Gastroesophageal sphincter (tissue), 4 donors: ENCODE data around the gene CDPF1. TPM values are rescaled to one million over a fixed set of nuclear protein-coding genes. Genes with fewer than 3 reads are reported as not detected.

ENCODE experiments used
- ATAC-seq: fragments of 150-250 bp; one replicate; pipeline ENCODE4 v1.9.1; 2016; ENCODE audit warnings: mild to moderate bottlenecking, moderate library complexity
- H3K27ac ChIP-seq, 4 donors: fragments of 200-600 bp; sonication (generic) in 3 of 4; 1 replicate in 3 of 4; 2 replicates in 1 of 4; pipeline ENCODE4 v1.5.1; 2016 to 2019
- H3K27me3 ChIP-seq: fragments of 200-600 bp; sonication (generic); one replicate; pipeline ENCODE4 v1.5.1; 2019
- H3K36me3 ChIP-seq, 2 donors: fragments of 200-600 bp; sonication (generic); one replicate each; pipeline ENCODE4 v1.5.1; 2019; ENCODE audit warnings: control low read depth in 1 of 2
- H3K4me1 ChIP-seq, 3 donors: fragments of 200-600 bp; sonication (generic); 1 replicate in 2 of 3; 2 replicates in 1 of 3; pipeline ENCODE4 v1.5.1; 2016 to 2019; ENCODE audit warnings: control low read depth in 2 of 3
- H3K4me3 ChIP-seq, 2 donors: fragments of 200-600 bp; sonication (generic); one replicate each; pipeline ENCODE4 v1.5.1; 2019; ENCODE audit warnings: mild to moderate bottlenecking in 1 of 2, moderate library complexity in 1 of 2
- H3K9me3 ChIP-seq, 3 donors: fragments of 200-600 bp; sonication (generic); one replicate each; pipeline ENCODE4 v1.5.1; 2017 to 2019; ENCODE audit warnings: control low read depth in 2 of 3
- CTCF ChIP-seq, 4 experiments: fragments of 200-600 bp in 2 of 4; fragments of 450-650 bp in 2 of 4; sonication (generic) in 1 of 4; IDR thresholded peaks; one replicate each; pipeline ENCODE4 v1.5.1; 2017 to 2019; ENCODE audit warnings: antibody characterized with exemption in 4 of 4, mild to moderate bottlenecking in 2 of 4, moderate library complexity in 2 of 4
- EP300 ChIP-seq: sonication (generic); formaldehyde crosslinking; IDR thresholded peaks from one replicate; pipeline ENCODE4 v1.6.1; 2017; ENCODE audit warnings: antibody characterized with exemption, mild to moderate bottlenecking
- POLR2A ChIP-seq, 2 donors: fragments of 450-650 bp; IDR thresholded peaks; one replicate each; pipeline ENCODE4 v1.6.1; 2017; ENCODE audit warnings: antibody characterized with exemption in 2 of 2, mild to moderate bottlenecking in 2 of 2, moderate library complexity in 1 of 2
- POLR2AphosphoS5 ChIP-seq: sonication (generic); formaldehyde crosslinking; IDR thresholded peaks from one replicate; pipeline ENCODE4 v1.6.1; 2017; ENCODE audit warnings: antibody characterized with exemption
- WGBS, 2 donors: methylation state at CpG; one replicate each; pipeline ENCODE4 v1.1.5; 2018; ENCODE audit warnings: low coverage in 1 of 2; 5-methylcytosine and 5-hydroxymethylcytosine counted together
- total RNA-seq, 4 donors: library from RNA; depleted of rRNA; stranded (reverse); fragments of >200 nt; gene quantifications; one replicate each; pipeline ENCODE4 v1.1.0, GENCODE V29; 2016

Gene CDPF1
- total RNA-seq, 4 donors from 2014 or later: 14.9 to 27.1 (median 18.7) TPM

GRCh38 chr22:46281866-46282678 is 32.0 kb upstream of the CDPF1 start:
- ATAC-seq: no peak
- 94% methylated on average over 6 of the region's 13 CpGs; no CpG with 5 or more reads in 1 of the 2 donors for WGBS, 2 donors
- no peak for TF ChIP-seq CTCF (IDR thresholded peaks at IDR 0.05)
- TF ChIP-seq EP300: no peak
- TF ChIP-seq POLR2AphosphoS5: no peak
- TF ChIP-seq POLR2A (IDR thresholded peaks at IDR 0.05): no peak

DNA sequence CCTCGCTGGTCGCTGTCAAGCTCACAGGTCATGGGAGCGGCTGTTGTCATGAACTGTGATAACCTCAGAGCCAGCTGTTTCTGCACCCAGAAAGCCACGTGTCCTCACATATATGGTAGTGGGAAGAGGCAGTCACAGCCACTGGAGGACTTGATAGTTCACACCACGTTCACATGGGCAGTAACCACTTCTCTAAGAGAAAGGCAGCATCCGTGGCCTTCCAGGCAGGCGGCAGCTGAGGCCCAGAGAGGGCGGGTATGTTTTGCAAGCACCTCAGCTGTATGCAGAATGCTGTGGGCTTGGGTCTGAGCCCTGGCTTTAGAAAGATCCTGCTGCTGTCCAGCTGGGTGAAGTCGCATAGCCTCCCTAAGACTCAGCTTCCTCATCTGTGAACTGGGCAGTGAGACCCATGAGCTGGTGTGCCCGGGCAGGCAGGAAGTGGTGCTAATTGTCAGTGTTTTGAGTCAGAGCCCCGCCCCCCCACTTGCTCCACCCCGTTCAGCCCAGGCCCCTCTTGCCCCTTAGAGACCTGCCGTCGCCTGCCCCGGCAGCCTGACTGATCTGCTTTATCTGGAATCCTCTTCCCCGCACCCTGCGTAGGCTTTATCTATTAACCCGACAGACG is 31.0 kb upstream of the CDPF1 start:
- Histone ChIP-seq H3K36me3 (peaks cover 0 to 98% of the 10 kb centered on the region in 2 donors), H3K9me3 (no peaks in the 10 kb centered on the region), H3K27me3 (no peaks in the 10 kb centered on the region), H3K4me3 (no peak overlapping the region), H3K4me1 (no peaks in the 10 kb centered on the region), H3K27ac (no peak overlapping the region)
- ATAC-seq: no peak
- WGBS, 2 donors: 86 to 94% methylated on average over 1 to 6 of the region's 19 CpGs
- TF ChIP-seq CTCF (IDR thresholded peaks at IDR 0.05) (no peak), POLR2AphosphoS5 (no peak), POLR2A (IDR thresholded peaks at IDR 0.05) (no peak), EP300 (no peak)

More at GRCh38 chr22:46281866-46282678, 32.0 kb upstream of the CDPF1 start:
- no peak overlapping the region for H3K27ac ChIP-seq
- H3K9me3 ChIP-seq: no peaks in the 10 kb centered on the region
- no peaks in the 10 kb centered on the region for H3K4me1 ChIP-seq
- H3K36me3 ChIP-seq: peaks cover 0 to 100% of the 10 kb centered on the region in 2 donors
- no peak overlapping the region for H3K4me3 ChIP-seq
- no peaks in the 10 kb centered on the region for H3K27me3 ChIP-seq

DNA sequence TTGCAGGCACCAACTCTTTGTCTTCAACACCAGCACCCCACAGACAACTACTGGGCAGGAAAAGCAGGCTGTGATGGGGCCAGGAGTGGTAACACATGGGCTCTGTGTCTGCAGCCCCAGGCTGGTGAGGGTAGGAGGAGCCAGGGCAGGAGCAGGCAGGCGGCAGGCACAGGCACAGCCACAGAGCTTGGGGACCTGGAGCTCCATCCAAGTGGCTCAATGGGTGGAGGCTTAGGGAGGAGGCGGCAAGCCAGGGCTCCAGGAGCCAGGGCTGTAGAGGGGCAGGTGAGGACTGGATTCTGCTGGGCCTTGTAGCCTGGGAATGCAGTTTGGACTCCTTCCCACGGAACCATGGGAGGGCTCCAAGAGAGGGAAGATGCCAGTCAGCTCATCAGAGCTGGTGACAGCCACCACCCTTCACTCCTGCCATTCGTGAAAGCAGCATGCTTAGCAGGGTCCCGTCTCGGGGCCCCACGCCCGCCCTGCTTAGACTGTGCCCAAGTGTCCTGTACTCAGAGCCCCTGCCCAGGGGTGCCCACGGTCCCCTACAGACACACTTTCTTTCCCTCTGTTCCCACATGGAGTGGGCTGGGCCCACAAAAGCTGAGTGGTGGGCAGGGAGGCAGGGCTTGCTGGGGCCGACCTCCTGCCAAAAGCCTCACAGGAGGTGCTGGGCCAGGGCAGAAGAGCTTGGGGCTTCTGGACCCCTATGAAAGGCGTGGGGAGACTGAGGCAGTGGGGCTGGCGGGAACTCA is 30.1 kb upstream of the CDPF1 start:
- 93% methylated on average over 3 of the region's 12 CpGs; no CpG with 5 or more reads in 1 of the 2 donors for WGBS, 2 donors
- H3K4me3 ChIP-seq: no peak overlapping the region
- H3K4me1 ChIP-seq: no peaks in the 10 kb centered on the region
- H3K27me3 ChIP-seq: no peaks in the 10 kb centered on the region
- no peak overlapping the region for H3K27ac ChIP-seq
- ATAC-seq: no peak
- H3K9me3 ChIP-seq: peaks cover 0 to 4% (median 0%) of the 10 kb centered on the region in 3 donors
- H3K36me3 ChIP-seq: peaks cover 0 to 98% of the 10 kb centered on the region in 2 donors
- no peak for TF ChIP-seq CTCF (IDR thresholded peaks at IDR 0.05)

DNA sequence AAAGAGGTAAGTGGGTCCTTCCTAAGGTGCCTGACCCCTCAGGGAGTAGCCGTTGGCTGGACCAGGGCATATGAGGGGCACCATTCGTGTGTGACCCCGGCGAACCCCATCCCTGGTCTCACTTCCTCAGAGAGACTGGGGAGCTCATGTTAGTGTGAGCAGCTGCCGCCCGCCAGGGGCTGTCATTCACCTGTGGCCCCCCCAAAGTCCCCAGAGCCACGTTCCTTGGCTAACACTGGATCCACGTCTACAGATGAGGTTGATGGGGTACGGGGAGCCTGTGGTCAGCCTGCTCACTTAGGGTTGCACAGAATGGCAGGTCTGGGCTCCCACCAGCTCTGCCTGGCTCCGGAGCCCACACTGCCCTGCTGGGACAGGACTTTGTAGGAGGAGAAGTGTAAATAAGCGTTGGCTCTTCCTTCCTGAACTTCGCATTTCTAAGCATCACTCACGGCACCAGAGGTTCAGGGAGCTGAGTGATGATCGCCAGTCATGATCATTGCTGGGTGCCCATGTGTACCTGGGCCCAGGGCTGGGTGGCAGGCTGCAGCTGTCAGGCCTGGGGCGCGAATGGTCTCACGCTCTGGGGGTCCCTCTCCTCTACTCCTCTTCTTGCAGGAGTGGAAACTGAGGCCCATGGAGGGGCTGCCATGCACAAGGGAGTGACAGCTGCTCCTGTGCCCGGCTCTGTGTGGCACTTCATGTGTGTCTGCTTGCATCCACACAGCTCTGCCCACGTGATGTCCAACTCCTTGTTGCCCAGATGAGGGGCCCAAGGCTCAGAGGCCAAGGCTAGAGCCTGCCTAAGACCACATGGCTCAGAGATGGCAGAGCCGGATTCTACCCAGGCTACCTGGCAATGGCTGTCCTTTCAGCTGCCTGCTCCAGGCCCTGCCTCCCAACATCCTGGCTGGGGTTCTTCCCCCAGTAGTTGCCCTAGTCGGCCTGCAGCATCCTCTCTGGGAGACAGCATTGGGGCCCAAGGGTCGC is 28.9 kb upstream of the CDPF1 start:
- Histone ChIP-seq H3K27me3 (no peaks in the 10 kb centered on the region), H3K4me1 (no peaks in the 10 kb centered on the region), H3K36me3 (peaks cover 0 to 98% of the 10 kb centered on the region in 2 donors), H3K27ac (no peak overlapping the region), H3K4me3 (no peak overlapping the region), H3K9me3 (peaks cover 0 to 5% (median 0%) of the 10 kb centered on the region in 3 donors)
- TF ChIP-seq EP300 (no peak), CTCF (IDR thresholded peaks at IDR 0.05) (no peak), POLR2A (IDR thresholded peaks at IDR 0.05) (no peak), POLR2AphosphoS5 (no peak)
- peak; percentile 5 for ATAC-seq
- 86 to 100% methylated on average over 1 to 4 of the region's 22 CpGs for WGBS, 2 donors
